Esophagus muscularis mucosa (tissue), 4 donors: ENCODE results near the gene PARP12. TPM values are rescaled to one million over a fixed set of nuclear protein-coding genes. Genes with fewer than 3 reads are reported as not detected.

Experiments used
- DNase-seq: peaks from one replicate; pipeline ENCODE4 v3.0.0-alpha.2; 2017; ENCODE audit errors: extremely low spot score
- H3K27ac ChIP-seq, 4 donors: fragments of 200-600 bp; sonication (generic); replicated peaks in 1 of 4; 1 replicate in 3 of 4; 2 replicates in 1 of 4; pipeline ENCODE4 v1.5.1; 2016 to 2019; ENCODE audit warnings: mild to moderate bottlenecking in 1 of 4
- H3K27me3 ChIP-seq, 4 donors: fragments of 200-600 bp; sonication (generic); one replicate each; pipeline versions ENCODE4 v1.5.1 to v1.6.0; 2016 to 2019
- H3K36me3 ChIP-seq, 4 donors: fragments of 200-600 bp; sonication (generic); one replicate each; pipeline ENCODE4 v1.5.1; 2016 to 2019
- H3K4me1 ChIP-seq, 4 donors: fragments of 200-600 bp; sonication (generic); one replicate each; pipeline ENCODE4 v1.5.1; 2016 to 2019
- H3K4me3 ChIP-seq, 4 donors: fragments of 200-600 bp; sonication (generic); 1 replicate in 2 of 4; 2 replicates in 2 of 4; pipeline ENCODE4 v1.5.1; 2016 to 2019; ENCODE audit warnings: mild to moderate bottlenecking in 4 of 4, moderate library complexity in 1 of 4
- H3K9me3 ChIP-seq, 4 donors: fragments of 200-600 bp; sonication (generic); 1 replicate in 3 of 4; 2 replicates in 1 of 4; pipeline ENCODE4 v1.5.1; 2016 to 2019
- CTCF ChIP-seq, 3 experiments: fragments of 200-600 bp in 2 of 3; fragments of 450-650 bp in 1 of 3; sonication (generic) in 2 of 3; IDR thresholded peaks; one replicate each; pipeline ENCODE4 v1.5.1; 2017 to 2019; ENCODE audit warnings: antibody characterized with exemption in 3 of 3, mild to moderate bottlenecking in 2 of 3, moderate library complexity in 1 of 3
- EP300 ChIP-seq: sonication (generic); formaldehyde crosslinking; IDR thresholded peaks from one replicate; pipeline ENCODE4 v1.6.1; 2017; ENCODE audit warnings: antibody characterized with exemption
- POLR2A ChIP-seq: fragments of 450-650 bp; IDR thresholded peaks from one replicate; pipeline ENCODE4 v1.6.1; 2017; ENCODE audit warnings: antibody characterized with exemption, moderate library complexity, mild to moderate bottlenecking, low read depth
- POLR2AphosphoS5 ChIP-seq, 2 donors: sonication (generic); formaldehyde crosslinking; IDR thresholded peaks; one replicate each; pipeline ENCODE4 v1.6.1; 2017; ENCODE audit warnings: antibody characterized with exemption in 2 of 2
- WGBS: methylation state at CpG from one replicate; pipeline ENCODE4 v1.1.5; 2018; 5-methylcytosine and 5-hydroxymethylcytosine counted together
- intact Hi-C: fragments of 100-400 bp; cut with DNase I; formaldehyde crosslinking; loops from one replicate; pipeline ENCODE4 v1.15.1; 2023
- total RNA-seq, 4 donors: library from RNA; depleted of rRNA; stranded (reverse); fragments of >200 nt; gene quantifications; one replicate each; pipeline versions ENCODE4 v1.1.0 to v1.2.1, GENCODE V29; 2016

Gene PARP12
- total RNA-seq, 4 donors from 2014 or later = 20.6 to 24.5 (median 23.4) TPM

GRCh38 chr7:140031364-140031763 is 31.4 kb downstream of the PARP12 start:
- Histone ChIP-seq H3K27me3 (no peaks in the 10 kb centered on the region), H3K4me3 (no peak overlapping the region), H3K36me3 (peaks cover 16 to 74% (median 38%) of the 10 kb centered on the region in 4 donors), H3K27ac (no peak overlapping the region), H3K9me3 (no peaks in the 10 kb centered on the region), H3K4me1 (peaks cover 0 to 4% (median 0%) of the 10 kb centered on the region in 4 donors)
- WGBS = 100% methylated on average over 1 of the region's 1 CpG
- TF ChIP-seq EP300 (no peak), POLR2AphosphoS5 (IDR thresholded peaks at IDR 0.05) (no peak), CTCF (IDR thresholded peaks at IDR 0.05) (no peak), POLR2A (no peak)
- DNase-seq = no peak
- intact Hi-C loops = no loop called here

GRCh38 chr7:140029072-140029471 is 33.7 kb downstream of the PARP12 start:
- TF ChIP-seq POLR2AphosphoS5 (IDR thresholded peaks at IDR 0.05) (no peak), POLR2A (no peak), EP300 (no peak), CTCF (IDR thresholded peaks at IDR 0.05) (no peak)
- intact Hi-C loops = no loop called here
- DNase-seq = no peak
- WGBS = 92% methylated on average over 1 of the region's 1 CpG
- no peaks in the 10 kb centered on the region for H3K4me1 ChIP-seq
- no peaks in the 10 kb centered on the region for H3K9me3 ChIP-seq
- no peak overlapping the region for H3K4me3 ChIP-seq
- no peak overlapping the region for H3K27ac ChIP-seq
- H3K36me3 ChIP-seq = peaks cover 25 to 78% (median 50%) of the 10 kb centered on the region in 4 donors
- H3K27me3 ChIP-seq = no peaks in the 10 kb centered on the region

GRCh38 chr7:140028311-140028710 is 34.4 kb downstream of the PARP12 start:
- no peak for TF ChIP-seq POLR2A
- no peak for TF ChIP-seq CTCF (IDR thresholded peaks at IDR 0.05)
- no peak for TF ChIP-seq POLR2AphosphoS5 (IDR thresholded peaks at IDR 0.05)
- TF ChIP-seq EP300 = no peak
- DNase-seq = no peak
- Histone ChIP-seq H3K9me3 (no peaks in the 10 kb centered on the region), H3K4me1 (no peaks in the 10 kb centered on the region), H3K4me3 (no peak overlapping the region), H3K27ac (no peak overlapping the region), H3K27me3 (no peaks in the 10 kb centered on the region), H3K36me3 (peaks cover 24 to 78% (median 54%) of the 10 kb centered on the region in 4 donors)
- WGBS = 94% methylated on average over 4 of the region's 4 CpGs
- intact Hi-C loops = no loop called here

- Histone ChIP-seq H3K27ac (no peak overlapping the region), H3K4me1 (no peaks in the 10 kb centered on the region), H3K9me3 (no peaks in the 10 kb centered on the region), H3K27me3 (no peaks in the 10 kb centered on the region), H3K36me3 (peaks cover 20 to 78% (median 57%) of the 10 kb centered on the region in 4 donors), H3K4me3 (no peak overlapping the region)
- 77% methylated on average over 6 of the region's 9 CpGs for WGBS
- DNase-seq = no peak
- intact Hi-C loops = no loop called here
- TF ChIP-seq POLR2A (no peak), POLR2AphosphoS5 (IDR thresholded peaks at IDR 0.05) (no peak), CTCF (IDR thresholded peaks at IDR 0.05) (no peak), EP300 (no peak)
These were observed 34.9 kb downstream of the PARP12 start for GRCh38 chr7:140027858-140028257.

GRCh38 chr7:140026935-140027334 is 35.8 kb downstream of the PARP12 start:
- Histone ChIP-seq H3K4me1 (no peaks in the 10 kb centered on the region), H3K36me3 (peaks cover 19 to 84% (median 64%) of the 10 kb centered on the region in 4 donors), H3K9me3 (no peaks in the 10 kb centered on the region), H3K27ac (no peak overlapping the region), H3K4me3 (no peak overlapping the region), H3K27me3 (no peaks in the 10 kb centered on the region)
- TF ChIP-seq CTCF (IDR thresholded peaks at IDR 0.05) (no peak), EP300 (no peak), POLR2A (no peak), POLR2AphosphoS5 (IDR thresholded peaks at IDR 0.05) (no peak)
- intact Hi-C loops = no loop called here
- 99% methylated on average over 9 of the region's 9 CpGs for WGBS
- DNase-seq = no peak
